GM18511 (cell line): Measurements from ENCODE around the gene LSR.
"Not testable (repeated sequence)": the region's sequence is repeated elsewhere in the genome, so short reads cannot be mapped to it uniquely, and the experiment has no call there.

Experiments used
- ATAC-seq: cut with Tn5 transposase; IDR thresholded peaks from one replicate; pipeline ENCODE4 v1.9.1; 2021; ENCODE audit warnings: mild to moderate bottlenecking, moderate library complexity; ENCODE audit not compliant: unreplicated experiment

LSR gene

DNA sequence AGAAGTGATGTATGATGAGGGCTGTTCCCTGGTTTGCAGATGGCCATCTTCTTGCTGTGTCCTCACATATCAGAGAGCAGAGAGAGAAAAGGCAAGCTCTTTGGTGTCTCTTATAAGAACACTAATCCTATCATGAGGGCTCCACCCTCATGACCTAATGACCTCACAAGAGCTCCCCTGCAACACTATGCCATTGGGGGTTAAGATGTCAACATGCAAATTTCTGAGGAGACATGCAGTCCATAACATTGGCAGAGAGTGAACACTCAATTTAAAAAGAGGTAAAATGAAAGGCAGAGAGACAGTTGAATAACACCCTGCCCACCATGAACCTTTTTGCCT, 31.2 kb upstream of the LSR start:
- ATAC-seq: no peak

- ATAC-seq: no peak
These were observed 29.8 kb upstream of the LSR start for GRCh38 chr19:35219008-35219407.

DNA sequence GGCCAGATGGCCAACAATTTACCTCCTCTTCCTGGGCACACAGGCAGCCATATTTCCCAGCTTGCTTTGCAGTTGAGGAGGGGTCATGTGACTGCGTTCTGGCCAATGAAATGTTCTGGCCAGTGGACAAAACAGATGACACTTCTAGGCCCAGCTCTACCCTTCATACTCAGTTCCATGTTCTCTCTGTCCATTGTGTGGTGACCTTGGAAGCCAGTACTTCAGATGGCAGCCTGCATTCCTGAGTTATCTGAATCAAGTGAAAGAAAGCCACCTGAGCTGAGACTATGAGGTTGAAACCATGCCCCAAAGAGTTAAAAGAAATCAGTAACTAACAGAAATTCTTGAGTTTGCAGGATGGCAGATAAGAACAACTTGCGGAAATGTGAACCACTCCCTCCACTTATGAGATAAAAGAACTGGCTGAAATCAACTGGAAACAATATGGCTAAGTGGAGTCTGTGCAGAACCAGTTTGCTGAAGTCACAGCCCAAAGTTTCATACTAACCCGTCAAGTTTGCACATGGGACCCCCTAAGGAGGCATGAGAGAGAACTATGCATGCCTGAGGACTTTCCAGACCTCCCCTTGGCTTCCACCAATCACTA, 28.4 kb upstream of the LSR start:
- ATAC-seq: no peak

DNA sequence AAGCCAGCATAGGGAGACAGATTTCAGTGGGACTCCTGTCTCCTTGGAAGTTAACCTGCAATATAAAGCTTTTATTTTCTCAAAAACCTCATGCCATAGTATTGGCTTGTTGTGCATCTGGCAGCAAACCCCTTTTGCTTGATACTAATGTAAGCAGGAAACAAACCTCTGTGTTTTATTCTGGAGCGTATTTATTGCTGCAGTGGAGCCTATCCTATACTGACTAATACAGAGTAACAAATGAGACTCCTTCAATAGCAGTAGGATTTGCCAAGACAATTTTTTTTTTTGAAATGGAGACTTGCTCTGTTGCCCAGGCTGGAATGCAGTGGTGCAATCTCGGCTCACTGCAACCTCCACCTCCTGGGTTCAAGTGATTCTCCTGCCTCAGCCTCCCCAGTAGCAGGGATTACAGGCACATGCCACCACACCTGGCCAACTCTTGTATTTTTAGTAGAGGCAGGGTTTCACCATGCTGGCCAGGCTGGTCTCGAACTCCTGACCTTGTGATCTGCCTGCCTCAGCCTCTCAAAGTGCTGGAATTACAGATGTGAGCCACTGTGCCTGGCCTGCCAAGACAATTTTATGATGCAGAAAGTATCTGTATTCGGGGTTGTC, 27.7 kb upstream of the LSR start:
- not testable (repeated sequence) for ATAC-seq

DNA sequence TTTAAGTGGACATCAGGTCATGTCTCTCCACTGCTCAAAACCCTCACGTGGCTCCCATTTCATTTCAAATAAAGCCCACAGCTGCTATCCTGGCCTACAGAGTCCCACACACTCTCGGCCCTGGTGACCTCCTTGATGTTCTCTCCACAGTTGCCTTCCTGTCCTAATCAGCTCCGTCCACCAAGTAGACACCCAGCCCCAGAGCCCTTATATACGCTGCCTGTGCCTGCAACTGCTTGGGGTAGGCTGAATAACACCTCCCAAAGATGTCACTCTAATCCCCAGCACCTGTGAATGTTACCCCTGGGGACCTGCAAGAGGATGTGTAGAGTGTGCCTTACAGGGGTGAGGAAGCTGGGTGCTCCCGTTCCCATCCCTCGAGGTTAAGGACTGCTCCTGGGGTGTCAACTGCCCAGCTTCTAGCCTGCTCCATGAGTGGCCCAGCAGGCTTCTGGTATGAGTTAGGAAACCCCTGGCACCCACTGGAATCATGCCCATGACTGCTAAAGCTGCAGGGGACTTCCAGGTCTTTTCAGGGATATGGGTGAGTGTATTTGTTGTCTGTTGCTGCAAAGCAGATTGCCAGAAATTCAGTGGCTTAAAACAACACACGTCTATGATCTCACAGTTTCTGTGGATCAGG, 26.3 kb upstream of the LSR start:
- ATAC-seq: no peak

DNA sequence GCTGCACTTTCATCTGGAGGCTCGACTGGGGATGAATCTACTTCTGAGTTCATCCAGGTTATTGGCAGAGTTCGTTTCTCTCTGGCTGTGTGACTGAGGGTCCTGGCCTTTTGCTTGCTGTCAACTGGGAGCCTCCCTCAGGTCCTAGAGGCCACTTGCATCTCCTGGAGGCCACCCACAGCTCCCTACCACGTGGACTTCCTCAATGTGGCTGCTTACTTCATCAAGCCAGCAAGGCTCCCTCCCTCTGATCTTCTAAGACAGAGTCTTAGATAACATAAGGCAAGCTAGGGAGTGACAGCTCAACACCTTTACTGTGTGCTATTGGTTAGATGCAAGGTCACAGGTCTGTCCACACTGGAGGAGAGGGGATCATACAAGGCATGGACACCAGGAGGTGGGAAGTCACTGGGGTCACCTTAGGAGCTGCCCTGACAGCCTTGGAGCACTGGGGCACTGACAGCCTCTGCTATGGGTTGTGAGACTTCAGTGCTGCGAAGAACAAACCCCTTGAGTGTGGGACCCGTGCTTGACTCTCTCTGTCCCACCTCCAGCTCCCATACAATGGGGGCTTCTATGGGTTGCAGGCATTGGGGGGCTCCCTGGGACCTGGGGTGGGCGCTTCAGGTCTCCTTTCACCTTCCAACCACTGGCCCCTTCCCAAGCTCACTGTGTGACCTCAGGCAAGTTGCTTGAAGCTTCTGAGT, 25.6 kb upstream of the LSR start:
- no peak for ATAC-seq

GRCh38 chr19:35223862-35224505, 24.8 kb upstream of the LSR start:
- ATAC-seq: no peak

DNA sequence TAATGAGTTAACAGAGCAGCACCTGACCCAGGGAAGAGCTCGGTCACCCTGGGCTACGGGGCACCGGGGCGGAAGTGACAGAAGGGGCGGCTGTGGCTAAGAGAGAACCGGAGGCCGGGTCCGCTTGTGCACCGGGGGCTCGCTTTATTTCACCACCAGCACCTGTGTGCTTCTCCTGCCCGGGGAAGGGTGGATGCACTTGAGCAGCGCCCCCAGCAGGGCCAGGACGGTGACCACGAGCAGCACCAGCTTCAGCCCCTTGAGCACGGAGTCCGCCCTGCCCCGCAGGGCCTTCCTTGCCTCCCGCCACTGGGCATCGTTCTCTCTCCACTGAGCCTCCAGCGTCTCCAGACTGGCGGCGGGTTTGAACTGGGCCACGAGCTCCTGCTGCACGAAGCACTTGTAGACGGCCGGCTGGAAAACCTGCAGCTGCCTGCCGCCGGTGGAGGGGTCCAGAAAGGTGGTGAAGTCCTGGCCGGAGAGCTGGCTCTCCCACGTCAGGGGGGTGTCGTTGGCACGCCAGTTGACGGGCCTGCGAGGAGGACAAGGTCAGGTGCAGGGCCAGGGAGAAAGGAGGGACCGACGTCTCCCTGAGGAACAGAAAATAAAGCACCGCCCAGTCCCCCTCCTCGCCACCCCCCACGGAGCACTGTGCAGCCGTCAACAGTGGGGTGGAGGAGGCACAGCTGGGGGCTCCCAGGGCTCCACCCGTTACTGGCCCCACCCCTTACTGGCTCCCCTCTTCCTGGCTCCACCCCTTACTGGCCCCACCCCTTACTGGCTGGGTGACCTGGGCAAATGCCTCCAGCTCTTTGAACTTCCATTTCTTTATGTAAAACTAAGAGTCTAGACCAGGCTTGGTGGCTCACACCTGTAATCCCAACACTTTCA, 23.9 kb upstream of the LSR start:
- ATAC-seq: no peak

GRCh38 chr19:35225951-35226350, 22.9 kb upstream of the LSR start:
- no peak for ATAC-seq

GRCh38 chr19:35226748-35227147, 22.1 kb upstream of the LSR start:
- ATAC-seq: no peak

DNA sequence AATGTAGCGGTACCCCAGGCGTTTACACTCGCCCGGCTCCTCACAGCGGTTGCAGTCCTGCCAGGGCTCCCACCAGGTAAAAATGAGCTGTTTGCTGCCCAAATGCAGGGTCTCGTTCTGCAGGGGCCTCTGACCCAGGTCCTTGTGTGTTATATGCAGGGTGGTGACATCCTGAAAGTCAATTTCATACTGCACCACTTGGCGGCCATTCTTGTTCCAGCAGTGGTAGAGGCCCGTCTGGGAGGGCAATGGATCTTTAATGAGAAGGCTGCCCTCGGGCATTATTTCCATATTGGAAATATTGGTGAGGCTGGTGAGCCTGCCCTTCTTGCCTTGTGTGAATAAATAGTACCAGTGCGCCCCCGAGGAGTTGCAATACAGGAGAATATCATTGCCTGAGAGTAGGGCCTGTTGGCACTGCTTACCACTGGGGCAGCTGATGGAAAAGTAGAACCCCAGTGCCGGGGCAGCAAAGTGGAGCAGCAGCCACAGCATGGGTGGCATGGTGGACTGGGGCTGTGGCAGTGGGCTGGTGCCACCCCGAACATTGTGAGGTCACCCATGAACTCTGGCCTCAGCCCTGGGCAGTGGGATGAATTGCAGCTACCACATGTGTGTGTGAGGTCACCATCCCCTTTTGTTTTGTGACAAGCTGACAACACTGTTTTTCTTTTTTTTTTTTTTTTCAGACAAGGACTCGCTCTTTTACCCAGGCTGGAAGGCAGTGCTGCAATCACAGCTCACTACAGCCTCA, 20.4 kb upstream of the LSR start, which contains the start of gene FAM187B:
Gene FAM187B, minus strand, starts transcription at position 563 of the 754 bp plus-strand sequence. Its CDS starts 59 bp downstream, at position 504.
- ATAC-seq: no peak

GRCh38 chr19:35229601-35230000, 19.2 kb upstream of the LSR start:
- no peak for ATAC-seq

DNA sequence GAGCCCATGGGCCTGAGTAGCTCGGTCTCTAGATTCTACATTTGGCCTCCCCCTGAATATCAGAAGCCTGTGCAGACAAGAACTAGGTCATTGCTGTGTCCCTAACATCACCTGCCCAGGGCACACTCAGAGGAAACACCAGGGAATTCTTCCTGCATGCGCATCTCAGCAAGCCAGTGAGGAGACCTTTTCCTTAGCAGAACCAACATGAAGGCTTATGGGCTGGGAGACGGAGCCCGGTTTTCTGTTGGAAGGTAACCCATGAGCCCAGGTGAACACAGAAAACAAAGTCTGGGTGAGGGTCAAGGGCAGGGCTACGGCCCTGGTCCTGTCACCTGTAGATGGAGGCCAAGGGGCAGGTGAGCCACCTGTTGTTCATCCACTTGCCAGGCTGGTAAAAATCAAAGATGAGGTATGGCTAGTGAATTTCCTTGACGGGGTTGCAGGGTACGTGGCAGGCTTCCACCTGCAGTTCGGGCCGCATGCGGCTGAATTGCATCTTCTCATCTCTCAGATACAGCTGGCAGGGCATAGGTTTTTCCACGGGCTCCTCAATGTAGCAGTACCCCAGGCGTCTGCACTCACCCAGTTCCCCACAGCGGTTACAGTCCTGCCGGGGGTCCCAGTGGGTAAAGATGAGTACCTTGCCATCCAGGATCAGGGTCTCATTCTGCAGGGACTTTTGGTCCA, 16.7 kb upstream of the LSR start:
- ATAC-seq: no peak

- ATAC-seq: no peak
These were observed 15.9 kb upstream of the LSR start for GRCh38 chr19:35232912-35233311.

DNA sequence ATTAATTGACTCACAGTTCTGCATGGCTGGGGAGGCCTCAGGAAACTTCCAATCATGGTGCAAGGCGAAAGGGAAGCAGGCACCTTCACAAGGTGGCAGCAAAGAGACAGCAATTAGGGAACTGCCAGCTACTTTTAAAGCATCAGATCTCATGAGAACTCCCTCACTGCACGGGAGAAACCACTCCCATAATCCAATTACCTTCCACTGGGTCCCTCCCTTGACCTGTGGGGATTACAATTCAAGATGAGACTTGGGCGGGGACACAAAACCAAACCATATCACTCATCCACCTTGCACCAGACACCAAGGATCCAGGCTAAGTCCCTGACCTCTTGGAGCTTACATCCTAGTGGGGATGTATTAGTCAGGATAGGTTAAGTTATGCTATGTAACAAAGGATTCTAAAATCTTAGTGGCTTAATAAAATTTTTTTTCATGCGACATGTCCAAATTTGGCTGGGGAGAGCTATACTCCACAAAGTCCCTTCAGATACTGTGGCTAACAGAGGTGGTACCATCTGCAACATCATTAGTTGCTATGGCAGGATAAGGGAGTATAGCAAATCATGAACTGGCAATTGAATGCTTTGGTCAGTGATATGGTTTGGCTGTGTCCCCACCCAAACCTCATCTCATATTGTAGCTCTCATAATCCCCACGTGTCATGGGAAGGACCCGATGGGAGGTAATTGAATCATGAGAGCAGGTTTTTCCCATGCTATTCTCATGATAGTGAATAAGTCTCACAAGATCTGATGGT, 12.0 kb upstream of the LSR start:
- no peak for ATAC-seq

- not testable (repeated sequence) for ATAC-seq
These were observed 9.2 kb upstream of the LSR start for GRCh38 chr19:35239597-35239996.

- ATAC-seq: no peak
These were observed 8.5 kb upstream of the LSR start for GRCh38 chr19:35240327-35240726.

GRCh38 chr19:35241417-35241816, 7.4 kb upstream of the LSR start:
- ATAC-seq: no peak
